Measurements from ENCODE around the gene SSTR1. TPM values are rescaled to one million over a fixed set of nuclear protein-coding genes. Genes with fewer than 3 reads are reported as not detected.

Gene SSTR1
- total and polyA plus RNA-seq, 2 donors (not counting 3 experiments of a cell fraction or from before 2014, with no cell fraction given): 1.4 to 1.9 TPM

DNA sequence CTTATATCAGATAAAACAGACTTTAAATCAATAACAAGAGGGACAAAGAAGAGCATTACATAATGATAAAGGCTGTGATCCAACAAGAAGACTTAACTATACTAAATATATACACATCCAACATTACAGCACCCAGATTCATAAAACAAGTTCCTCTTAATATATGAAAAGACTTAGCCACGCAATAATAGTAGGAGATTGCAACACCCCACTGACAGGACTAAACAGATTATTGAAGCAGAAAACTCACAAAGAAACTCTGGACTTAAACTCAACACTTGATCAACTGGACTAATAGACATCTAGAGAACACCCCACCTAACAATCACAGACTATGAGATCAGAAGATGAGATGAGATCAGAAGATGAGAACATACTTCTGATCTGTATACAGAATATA is 53.9 kb downstream of the SSTR1 start:
- CTCF ChIA-PET: interaction anchor here (1.7 kb wide), 1 partner anchor 10 kb away, joined by 5 read pairs; no protein-coding TSS in a partner anchor
- Histone ChIP-seq H3K9me1 (replicated peaks; ENCODE audit: control insufficient read depth, extremely low read depth, insufficient read depth, low read length) (no peaks in the 10 kb centered on the region), H3K27ac (ENCODE audit: insufficient read depth, low read depth, low read length) (no peak overlapping the region), H2AFZ (ENCODE audit: low read depth, low read length) (no peak overlapping the region), H3K27me3 (ENCODE audit: control insufficient read depth in 2 of 2, insufficient read depth in 2 of 2, low read length in 2 of 2) (no peaks in the 10 kb centered on the region), H3K36me3 (ENCODE audit: control insufficient read depth in 2 of 2, extremely low read depth in 1 of 2, insufficient read depth in 2 of 2, low read length in 2 of 2) (no peaks in the 10 kb centered on the region), H3K9me3 (replicated peaks; ENCODE audit: control insufficient read depth, insufficient read depth, low read length) (no peaks in the 10 kb centered on the region), H3K79me2 (ENCODE audit: control insufficient read depth, insufficient read depth, low read length) (no peaks in the 10 kb centered on the region), H3K9ac (replicated peaks; ENCODE audit: extremely low read depth, insufficient read depth, low read length) (no peak overlapping the region), H3K4me1 (ENCODE audit: control insufficient read depth, extremely low read depth, insufficient read depth, low read length) (peaks cover 20% of the 10 kb centered on the region), H3K4me2 (ENCODE audit: insufficient read depth, low read length) (no peak overlapping the region), H4K20me1 (replicated peaks; ENCODE audit: control insufficient read depth, extremely low read depth, insufficient read depth, low read length) (no peaks in the 10 kb centered on the region), H3K4me3 (replicated peaks in 1 of 3; ENCODE audit: insufficient read depth in 1 of 3, low read depth in 1 of 3, low read length in 3 of 3) (no peak overlapping the region)
- no peak for TF ChIP-seq FOS (IDR thresholded peaks at IDR 0.05; ENCODE audit: borderline replicate concordance, insufficient read depth, low read length)
- TF ChIP-seq MYC (IDR thresholded peaks at IDR 0.05; ENCODE audit: low read depth, low read length): no peak
- TF ChIP-seq, protein P1, sequence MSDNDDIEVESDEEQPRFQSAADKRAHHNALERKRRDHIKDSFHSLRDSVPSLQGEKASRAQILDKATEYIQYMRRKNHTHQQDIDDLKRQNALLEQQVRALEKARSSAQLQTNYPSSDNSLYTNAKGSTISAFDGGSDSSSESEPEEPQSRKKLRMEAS (IDR thresholded peaks at IDR 0.05; ENCODE audit: insufficient read depth, insufficient read length): no peak
- no peak for TF ChIP-seq POLR2A (IDR thresholded peaks at IDR 0.05; ENCODE audit: low read depth, low read length)
- TF ChIP-seq, protein P2, sequence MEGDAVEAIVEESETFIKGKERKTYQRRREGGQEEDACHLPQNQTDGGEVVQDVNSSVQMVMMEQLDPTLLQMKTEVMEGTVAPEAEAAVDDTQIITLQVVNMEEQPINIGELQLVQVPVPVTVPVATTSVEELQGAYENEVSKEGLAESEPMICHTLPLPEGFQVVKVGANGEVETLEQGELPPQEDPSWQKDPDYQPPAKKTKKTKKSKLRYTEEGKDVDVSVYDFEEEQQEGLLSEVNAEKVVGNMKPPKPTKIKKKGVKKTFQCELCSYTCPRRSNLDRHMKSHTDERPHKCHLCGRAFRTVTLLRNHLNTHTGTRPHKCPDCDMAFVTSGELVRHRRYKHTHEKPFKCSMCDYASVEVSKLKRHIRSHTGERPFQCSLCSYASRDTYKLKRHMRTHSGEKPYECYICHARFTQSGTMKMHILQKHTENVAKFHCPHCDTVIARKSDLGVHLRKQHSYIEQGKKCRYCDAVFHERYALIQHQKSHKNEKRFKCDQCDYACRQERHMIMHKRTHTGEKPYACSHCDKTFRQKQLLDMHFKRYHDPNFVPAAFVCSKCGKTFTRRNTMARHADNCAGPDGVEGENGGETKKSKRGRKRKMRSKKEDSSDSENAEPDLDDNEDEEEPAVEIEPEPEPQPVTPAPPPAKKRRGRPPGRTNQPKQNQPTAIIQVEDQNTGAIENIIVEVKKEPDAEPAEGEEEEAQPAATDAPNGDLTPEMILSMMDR (IDR thresholded peaks at IDR 0.05; ENCODE audit: extremely low read depth in 1 of 2, insufficient read depth in 1 of 2, low read depth in 1 of 2, low read length in 2 of 2): no peak
- TF ChIP-seq JUN (IDR thresholded peaks at IDR 0.05; ENCODE audit: borderline replicate concordance, insufficient read depth, insufficient read length, low read depth): no peak
- TF ChIP-seq EZH2 (IDR thresholded peaks at IDR 0.05; ENCODE audit: borderline replicate concordance, low read depth, low read length, severe bottlenecking): no peak
- DNase-seq (ENCODE audit: low read depth, low spot score): no peak
- dilution Hi-C loops (cut with MboI; ENCODE audit: extremely low pct_ligation_motif_present, low sequenced_read_pairs) (no loop called here), intact Hi-C loops (cut with micrococcal nuclease) (no loop called here)
- POLR2A ChIA-PET: interaction anchor here (0.7 kb wide), 1 partner anchor 444 kb away, joined by 3 read pairs; no protein-coding TSS in a partner anchor
- BruUV-seq (replicated peaks): no TSS peak
- no peak for FAIRE-seq

Other genes with a start within 250 kb of the SSTR1 start
- 396 and 414 TPM in 2 replicates for gene CLEC14A, start 48.2 kb downstream of the SSTR1 start, total RNA-seq
- 562 and 569 TPM in 2 replicates for gene CLEC14A, start 48.2 kb downstream of the SSTR1 start, polyA plus RNA-seq